HL-60 (cell line): ENCODE data around the gene ZNF691.
"Not testable (repeated sequence)": the region's sequence is repeated elsewhere in the genome, so short reads cannot be mapped to it uniquely, and the experiment has no call there.

Experiments
- DNase-seq, 2 experiments: peaks; one replicate each; pipeline ENCODE4 v3.0.0-alpha.2; 2010 to 2020; ENCODE audit warnings: low read depth in 1 of 2, low spot score in 1 of 2
- H3K27ac ChIP-seq: fragments of 250-450 bp; sonication (Bioruptor Pico); replicated peaks from 2 replicates; pipeline ENCODE4 v1.5.1; 2020; ENCODE audit warnings: mild to moderate bottlenecking, moderate library complexity
- H3K27me3 ChIP-seq: fragments of 250-450 bp; sonication (Bioruptor Pico); 2 replicates; pipeline ENCODE4 v1.5.1; 2021; ENCODE audit warnings: mild to moderate bottlenecking, moderate library complexity; ENCODE audit not compliant: insufficient read depth, poor library complexity, severe bottlenecking
- H3K4me3 ChIP-seq: replicated peaks from 2 replicates; pipeline ENCODE4 v1.5.1; 2011; ENCODE audit warnings: mild to moderate bottlenecking, control low read depth, low read length; ENCODE audit not compliant: insufficient read depth
- GABPA ChIP-seq: IDR thresholded peaks from 2 replicates; pipeline ENCODE4 v1.6.1; 2012; ENCODE audit warnings: low read depth
- POLR2AphosphoS5 ChIP-seq: IDR thresholded peaks from 2 replicates; pipeline ENCODE4 v1.6.1; 2012; ENCODE audit warnings: low read depth
- SPI1 ChIP-seq: IDR thresholded peaks from 2 replicates; pipeline ENCODE4 v1.6.1; 2012; ENCODE audit warnings: low read depth, mild to moderate bottlenecking, borderline replicate concordance
- TF ChIP-seq, protein P1 (sequence below): IDR thresholded peaks from 2 replicates; pipeline ENCODE4 v1.6.1; 2012; ENCODE audit warnings: low read depth; ENCODE audit not compliant: insufficient replicate concordance
- TF ChIP-seq, protein P2 (sequence below): IDR thresholded peaks from one replicate; pipeline ENCODE4 v1.5.1; 2011; ENCODE audit warnings: low read length, control low read depth, inconsistent platforms; ENCODE audit not compliant: insufficient read depth

Gene ZNF691

DNA sequence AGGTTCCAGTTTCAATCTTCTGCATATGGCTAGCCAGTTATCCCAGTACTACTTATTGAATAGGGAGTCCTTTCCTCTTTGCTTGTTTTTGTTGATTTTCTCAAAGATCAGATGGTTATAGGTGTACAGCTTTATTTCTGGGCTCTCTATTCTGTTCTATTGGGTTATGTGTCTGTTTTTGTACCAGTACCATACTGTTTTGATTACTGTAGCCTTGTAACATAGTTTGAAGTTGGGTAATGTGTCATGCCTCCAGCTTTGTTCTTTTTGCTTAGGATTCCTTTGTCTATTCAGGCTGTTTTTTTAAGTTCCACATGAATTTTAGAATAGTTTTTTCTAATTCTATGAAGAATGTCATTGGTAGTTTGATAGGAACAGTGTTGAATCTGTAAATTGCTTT lies 26.7 kb downstream of the ZNF691 start:
- DNase-seq, H3K4me3 ChIP-seq, H3K27ac ChIP-seq, H3K27me3 ChIP-seq: not testable (repeated sequence)

DNA sequence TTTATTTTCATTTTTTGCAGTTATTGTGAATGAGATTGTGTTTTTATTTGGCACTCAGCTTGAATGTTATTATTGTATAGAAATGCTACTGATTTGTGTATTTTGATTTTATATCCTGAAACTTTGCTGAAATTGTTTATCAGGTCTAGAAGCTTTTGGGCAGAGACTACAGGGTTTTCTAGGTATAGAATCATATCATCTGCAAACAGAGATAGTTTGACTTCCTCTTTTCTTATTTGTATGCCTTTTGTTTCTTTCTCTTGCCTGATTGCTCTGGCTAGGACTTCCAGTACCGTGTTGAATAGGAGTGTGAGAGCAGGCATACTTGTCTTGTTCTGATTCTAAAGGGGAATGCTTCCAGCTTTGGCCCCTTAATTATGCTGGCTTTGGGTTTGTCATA lies 27.3 kb downstream of the ZNF691 start:
- no peaks in the 10 kb centered on the region for H3K27me3 ChIP-seq
- H3K27ac ChIP-seq = no peak overlapping the region
- no peak for DNase-seq
- no peak overlapping the region for H3K4me3 ChIP-seq
- peak; percentile 77 for TF ChIP-seq SPI1
- TF ChIP-seq, protein P1, sequence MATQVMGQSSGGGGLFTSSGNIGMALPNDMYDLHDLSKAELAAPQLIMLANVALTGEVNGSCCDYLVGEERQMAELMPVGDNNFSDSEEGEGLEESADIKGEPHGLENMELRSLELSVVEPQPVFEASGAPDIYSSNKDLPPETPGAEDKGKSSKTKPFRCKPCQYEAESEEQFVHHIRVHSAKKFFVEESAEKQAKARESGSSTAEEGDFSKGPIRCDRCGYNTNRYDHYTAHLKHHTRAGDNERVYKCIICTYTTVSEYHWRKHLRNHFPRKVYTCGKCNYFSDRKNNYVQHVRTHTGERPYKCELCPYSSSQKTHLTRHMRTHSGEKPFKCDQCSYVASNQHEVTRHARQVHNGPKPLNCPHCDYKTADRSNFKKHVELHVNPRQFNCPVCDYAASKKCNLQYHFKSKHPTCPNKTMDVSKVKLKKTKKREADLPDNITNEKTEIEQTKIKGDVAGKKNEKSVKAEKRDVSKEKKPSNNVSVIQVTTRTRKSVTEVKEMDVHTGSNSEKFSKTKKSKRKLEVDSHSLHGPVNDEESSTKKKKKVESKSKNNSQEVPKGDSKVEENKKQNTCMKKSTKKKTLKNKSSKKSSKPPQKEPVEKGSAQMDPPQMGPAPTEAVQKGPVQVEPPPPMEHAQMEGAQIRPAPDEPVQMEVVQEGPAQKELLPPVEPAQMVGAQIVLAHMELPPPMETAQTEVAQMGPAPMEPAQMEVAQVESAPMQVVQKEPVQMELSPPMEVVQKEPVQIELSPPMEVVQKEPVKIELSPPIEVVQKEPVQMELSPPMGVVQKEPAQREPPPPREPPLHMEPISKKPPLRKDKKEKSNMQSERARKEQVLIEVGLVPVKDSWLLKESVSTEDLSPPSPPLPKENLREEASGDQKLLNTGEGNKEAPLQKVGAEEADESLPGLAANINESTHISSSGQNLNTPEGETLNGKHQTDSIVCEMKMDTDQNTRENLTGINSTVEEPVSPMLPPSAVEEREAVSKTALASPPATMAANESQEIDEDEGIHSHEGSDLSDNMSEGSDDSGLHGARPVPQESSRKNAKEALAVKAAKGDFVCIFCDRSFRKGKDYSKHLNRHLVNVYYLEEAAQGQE = no peak

DNA sequence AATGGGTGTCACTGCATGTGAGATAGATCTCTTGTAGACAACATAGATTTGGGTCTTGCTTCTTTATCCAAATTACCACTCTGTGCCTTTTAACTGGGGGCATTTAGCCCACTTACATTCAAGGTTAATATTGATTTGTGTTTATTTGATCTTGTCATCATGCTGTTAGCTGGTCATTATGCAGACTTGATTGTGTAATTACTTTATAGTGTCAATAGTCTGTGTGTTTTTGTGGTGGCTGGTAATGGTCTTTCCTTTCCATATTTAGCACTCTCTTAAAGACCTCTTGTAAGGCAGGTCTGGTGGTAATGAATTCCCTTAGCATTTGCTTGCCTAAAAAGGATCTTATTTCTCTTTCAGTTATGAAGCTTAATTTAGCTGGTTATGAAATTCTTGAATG lies 29.6 kb downstream of the ZNF691 start:
- TF ChIP-seq, protein P1 = no peak
- TF ChIP-seq GABPA = no peak
- no peak for TF ChIP-seq SPI1
- TF ChIP-seq, protein P2, sequence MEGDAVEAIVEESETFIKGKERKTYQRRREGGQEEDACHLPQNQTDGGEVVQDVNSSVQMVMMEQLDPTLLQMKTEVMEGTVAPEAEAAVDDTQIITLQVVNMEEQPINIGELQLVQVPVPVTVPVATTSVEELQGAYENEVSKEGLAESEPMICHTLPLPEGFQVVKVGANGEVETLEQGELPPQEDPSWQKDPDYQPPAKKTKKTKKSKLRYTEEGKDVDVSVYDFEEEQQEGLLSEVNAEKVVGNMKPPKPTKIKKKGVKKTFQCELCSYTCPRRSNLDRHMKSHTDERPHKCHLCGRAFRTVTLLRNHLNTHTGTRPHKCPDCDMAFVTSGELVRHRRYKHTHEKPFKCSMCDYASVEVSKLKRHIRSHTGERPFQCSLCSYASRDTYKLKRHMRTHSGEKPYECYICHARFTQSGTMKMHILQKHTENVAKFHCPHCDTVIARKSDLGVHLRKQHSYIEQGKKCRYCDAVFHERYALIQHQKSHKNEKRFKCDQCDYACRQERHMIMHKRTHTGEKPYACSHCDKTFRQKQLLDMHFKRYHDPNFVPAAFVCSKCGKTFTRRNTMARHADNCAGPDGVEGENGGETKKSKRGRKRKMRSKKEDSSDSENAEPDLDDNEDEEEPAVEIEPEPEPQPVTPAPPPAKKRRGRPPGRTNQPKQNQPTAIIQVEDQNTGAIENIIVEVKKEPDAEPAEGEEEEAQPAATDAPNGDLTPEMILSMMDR = no peak
- TF ChIP-seq POLR2AphosphoS5 = no peak
- no peak for DNase-seq
- H3K4me3 ChIP-seq = no peak overlapping the region
- no peak overlapping the region for H3K27ac ChIP-seq
- H3K27me3 ChIP-seq = no peaks in the 10 kb centered on the region

DNA sequence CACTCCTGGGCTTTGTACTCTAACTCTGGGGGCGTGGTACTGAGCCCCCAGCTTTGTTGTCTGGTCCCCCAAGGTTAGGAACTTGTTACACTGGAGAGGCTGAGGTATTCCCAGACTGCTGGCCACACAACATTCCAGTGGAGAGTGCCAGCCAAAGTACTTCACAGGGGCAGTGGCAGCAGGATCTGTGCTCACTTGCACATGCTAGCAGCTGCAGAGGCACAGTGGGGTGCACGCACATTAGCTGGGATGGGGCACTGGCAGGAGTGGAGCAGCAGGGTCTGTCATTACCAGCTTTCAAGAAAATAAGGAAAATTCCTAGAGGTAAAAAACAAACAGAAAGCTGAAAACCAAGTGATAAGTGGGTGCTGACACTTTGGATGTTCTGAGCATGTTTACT lies 31.0 kb downstream of the ZNF691 start:
- no peak for TF ChIP-seq POLR2AphosphoS5
- TF ChIP-seq, protein P1 = no peak
- TF ChIP-seq GABPA = no peak
- TF ChIP-seq, protein P2 = no peak
- no peak for TF ChIP-seq SPI1
- Histone ChIP-seq H3K27me3 (no peaks in the 10 kb centered on the region), H3K27ac (no peak overlapping the region), H3K4me3 (no peak overlapping the region)
- DNase-seq = no peak
